Skin of body (tissue), 2 donors: Measurements from ENCODE around the gene PPFIA4. TPM values are rescaled to one million over a fixed set of nuclear protein-coding genes. Genes with fewer than 3 reads are reported as not detected.

ENCODE experiments used
- DNase-seq: peaks from one replicate; lab custom pipeline; 2025; lab: John Stamatoyannopoulos, UW
- total RNA-seq: library from RNA; depleted of rRNA; stranded (reverse); fragments of >200 nt; gene quantifications from one replicate; pipeline ENCODE4 v1.2.3, GENCODE V29; 2014

Gene PPFIA4
- total RNA-seq, 1 donor from 2014 or later, result 4.2 TPM

DNA sequence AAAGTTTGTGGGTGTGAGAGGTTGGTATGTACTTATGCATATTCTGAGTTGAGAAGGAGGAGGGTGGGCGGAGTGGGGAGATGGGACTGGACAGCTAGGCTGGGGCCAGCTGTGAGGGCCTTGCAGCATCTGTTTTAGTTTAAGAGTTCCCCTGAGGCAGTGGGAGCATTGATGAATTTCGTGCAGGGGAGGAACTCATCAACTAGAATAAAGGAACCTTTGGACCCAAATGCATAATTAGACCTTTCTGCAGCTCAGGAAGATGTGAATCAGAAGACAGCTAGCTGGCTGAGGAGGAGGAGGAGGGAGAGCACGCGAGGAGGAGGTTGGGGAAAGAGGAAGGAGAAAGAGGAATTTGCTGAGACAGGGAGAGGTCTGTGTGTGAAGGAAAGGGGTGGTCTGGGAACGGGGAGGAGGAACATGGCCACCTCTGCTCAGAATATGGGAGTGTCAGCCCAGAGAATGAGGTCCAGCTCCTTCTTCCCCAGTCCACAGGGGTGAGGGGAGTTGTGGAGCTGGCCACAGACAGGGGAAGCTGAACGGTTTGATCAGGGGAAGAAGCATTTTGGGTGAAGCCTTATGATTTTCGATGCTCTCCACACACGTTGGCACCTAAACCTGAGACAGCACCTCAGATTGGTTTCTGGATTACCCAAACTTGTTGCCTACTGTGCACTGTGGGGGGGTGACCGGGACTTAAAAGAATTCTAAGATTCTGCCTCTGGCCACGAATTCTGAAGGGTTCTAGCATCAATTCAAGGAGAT is 31.8 kb downstream of the PPFIA4 start:
- DNase-seq, result peak; percentile 24

DNA sequence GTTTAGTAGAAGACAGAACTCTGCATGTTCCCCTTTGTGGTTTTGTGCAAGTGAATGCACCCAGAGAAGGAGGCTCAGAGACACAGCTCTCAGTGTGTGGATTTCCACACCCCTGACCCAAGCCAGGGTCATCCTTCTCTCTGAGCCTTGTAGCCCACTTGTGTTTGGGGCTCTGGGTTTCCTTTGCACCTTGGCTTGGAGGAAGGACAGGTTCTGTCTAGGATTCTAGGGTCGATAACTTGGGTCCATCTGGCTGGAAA is 32.3 kb downstream of the PPFIA4 start:
- no peak for DNase-seq

DNA sequence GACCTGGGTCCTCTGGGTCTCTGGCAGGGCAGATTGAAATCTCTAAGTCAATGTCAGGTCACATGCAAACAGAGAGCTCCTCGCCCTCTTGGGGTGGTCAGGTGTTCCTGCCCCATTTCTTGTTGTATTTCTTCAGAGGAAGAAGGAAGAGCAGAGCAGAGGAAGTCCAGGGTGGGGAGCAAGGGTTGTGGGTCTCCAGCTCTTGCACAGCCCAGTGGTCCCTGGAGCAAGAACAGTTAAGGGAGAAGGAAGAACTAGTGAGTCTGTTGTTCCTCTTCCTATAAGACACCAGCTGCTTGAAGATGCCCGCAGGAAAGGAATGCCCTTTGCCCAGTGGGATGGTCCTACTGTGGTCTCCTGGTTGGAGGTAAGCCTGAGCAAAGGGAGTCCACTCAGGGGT is 33.2 kb downstream of the PPFIA4 start:
- no peak for DNase-seq

- no peak for DNase-seq
Measured at GRCh38 chr1:203060115-203060514, 33.8 kb downstream of the PPFIA4 start.

DNA sequence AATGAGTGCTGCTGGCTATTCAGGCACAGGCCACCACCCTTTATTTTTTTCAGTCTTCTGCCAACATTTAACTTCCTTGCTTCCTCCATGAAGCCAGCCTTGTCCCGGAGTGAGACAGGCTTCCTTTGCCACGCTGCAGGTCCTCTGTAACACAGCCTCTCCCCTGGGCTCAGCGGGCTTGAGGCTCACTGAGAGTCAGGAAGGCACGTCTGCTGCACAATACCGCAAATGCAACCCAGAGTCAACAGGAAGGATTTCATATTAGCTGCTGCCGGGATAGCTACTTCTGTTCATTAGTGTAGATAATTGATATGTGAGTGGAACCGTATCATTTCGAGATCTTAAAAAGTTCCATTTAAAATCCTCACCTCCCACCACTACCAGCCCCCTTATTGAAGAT is 37.0 kb downstream of the PPFIA4 start:
- DNase-seq, result no peak

DNA sequence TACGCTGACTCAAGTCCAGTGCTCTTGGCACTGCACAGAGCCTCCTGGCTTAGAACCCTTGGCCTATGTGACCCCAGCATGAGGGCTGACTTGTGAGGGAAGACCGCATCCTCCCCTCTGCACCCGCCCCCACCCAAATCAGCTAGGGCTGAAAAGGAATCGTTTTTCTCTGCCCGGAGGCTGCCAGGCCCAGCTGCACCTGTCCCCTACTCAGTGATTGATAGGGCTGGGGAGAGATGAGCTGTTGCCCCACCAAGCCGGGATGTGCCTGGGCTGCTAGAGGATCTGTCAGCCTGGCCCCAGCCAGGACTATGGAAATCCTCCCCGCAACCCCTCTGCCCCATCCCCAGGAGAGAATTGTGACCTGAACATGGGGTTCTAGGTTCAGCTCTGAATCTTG is 38.9 kb downstream of the PPFIA4 start:
- no peak for DNase-seq

GRCh38 chr1:203065986-203066385 is 39.7 kb downstream of the PPFIA4 start:
- DNase-seq, result no peak

GRCh38 chr1:203066965-203067364 is 40.7 kb downstream of the PPFIA4 start:
- no peak for DNase-seq

- DNase-seq, result peak; percentile 32
Measured at GRCh38 chr1:203069030-203069747, 42.9 kb downstream of the PPFIA4 start.

- no peak for DNase-seq
Measured at GRCh38 chr1:203072002-203072602, 45.8 kb downstream of the PPFIA4 start.

DNA sequence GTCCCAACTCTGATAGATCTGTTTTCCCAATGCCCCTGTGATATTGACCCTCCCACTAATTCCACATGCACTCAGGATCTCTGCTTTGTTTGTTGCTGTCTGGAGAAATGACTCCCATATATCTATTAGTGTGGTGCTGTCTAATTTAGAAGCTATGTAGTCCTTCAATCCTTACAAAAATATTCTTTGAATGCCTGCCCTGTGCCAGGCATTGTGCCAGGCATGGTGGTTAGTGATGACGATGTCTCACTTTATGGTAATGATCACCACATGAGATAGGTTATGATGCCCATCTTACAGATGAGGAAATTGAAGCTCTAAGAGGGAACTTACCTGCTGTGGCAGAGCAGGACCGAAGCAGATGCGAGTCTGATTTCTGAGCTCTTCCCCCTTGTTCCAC is 46.6 kb downstream of the PPFIA4 start:
- DNase-seq, result no peak

GRCh38 chr1:203073469-203073868 is 47.2 kb downstream of the PPFIA4 start:
- no peak for DNase-seq

GRCh38 chr1:203074610-203075009 is 48.3 kb downstream of the PPFIA4 start:
- DNase-seq, result no peak

GRCh38 chr1:203075236-203076030 is 49.1 kb downstream of the PPFIA4 start:
- no peak for DNase-seq

DNA sequence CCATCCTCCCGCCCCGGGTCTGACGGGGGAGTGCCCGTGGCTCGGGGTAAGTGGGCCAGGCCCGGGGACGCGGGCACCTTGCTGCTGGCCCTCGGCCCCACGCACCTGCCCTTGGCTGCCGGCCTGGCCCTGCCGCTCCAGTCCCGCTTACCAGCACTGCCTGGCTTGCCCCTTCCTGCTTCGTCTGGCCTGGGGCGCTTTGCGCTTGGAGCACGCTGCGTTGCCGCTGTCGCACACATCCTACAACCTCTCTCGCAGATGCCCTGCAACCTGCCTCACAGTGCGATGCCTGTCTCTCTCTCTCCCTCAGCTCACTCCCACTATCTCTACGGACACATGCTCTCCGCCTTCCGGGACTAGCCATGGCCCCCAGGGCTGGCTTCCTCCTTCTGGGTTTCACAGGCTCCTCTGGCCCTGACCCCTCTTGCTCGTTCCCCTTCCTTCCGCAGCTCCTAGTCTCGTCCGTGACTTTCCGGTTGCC is 49.8 kb downstream of the PPFIA4 start:
- DNase-seq, result no peak

GRCh38 chr1:203077367-203077766 is 51.1 kb downstream of the PPFIA4 start:
- no peak for DNase-seq

- DNase-seq, result no peak
Measured at GRCh38 chr1:203077956-203078355, 51.7 kb downstream of the PPFIA4 start.

DNA sequence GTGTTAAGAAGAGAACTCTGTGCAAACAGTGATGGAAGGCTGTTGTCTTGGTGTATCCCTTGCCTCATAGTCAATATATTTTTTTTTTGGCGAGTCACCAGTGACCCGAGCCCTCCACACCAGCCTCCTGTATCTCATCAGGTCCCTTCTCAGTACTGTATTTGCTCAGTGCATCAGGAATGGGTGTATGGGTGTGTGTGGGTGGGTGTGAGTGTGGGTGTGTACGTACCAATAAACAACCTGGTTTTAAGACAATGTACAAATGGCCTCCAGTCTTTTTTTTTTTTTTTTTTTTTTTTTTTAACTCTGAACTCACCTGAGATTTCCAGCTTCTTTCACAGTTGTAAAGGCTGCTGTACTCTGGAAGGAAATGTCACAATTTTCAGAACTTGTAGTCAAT is 52.2 kb downstream of the PPFIA4 start:
- DNase-seq, result no peak

DNA sequence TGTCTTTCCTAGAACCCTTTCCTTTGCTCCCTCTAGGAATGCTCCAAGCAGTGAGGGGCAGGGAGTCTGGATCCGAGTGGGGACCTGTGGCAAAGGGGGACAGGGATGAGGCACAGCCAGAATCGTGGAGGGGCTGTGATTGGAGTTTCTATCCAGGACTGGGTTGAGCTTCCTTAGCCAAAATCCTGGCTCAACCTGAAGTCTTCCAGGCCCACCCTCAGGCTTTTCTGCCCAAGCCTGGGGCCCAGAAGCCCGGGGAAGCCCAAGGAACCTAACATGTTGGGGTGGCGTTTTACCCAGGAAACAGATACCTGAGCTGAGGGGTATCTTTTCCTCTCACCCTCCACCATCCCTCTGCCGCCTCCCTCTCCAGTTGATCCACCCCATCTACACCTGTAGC is 54.2 kb downstream of the PPFIA4 start:
- no peak for DNase-seq

DNA sequence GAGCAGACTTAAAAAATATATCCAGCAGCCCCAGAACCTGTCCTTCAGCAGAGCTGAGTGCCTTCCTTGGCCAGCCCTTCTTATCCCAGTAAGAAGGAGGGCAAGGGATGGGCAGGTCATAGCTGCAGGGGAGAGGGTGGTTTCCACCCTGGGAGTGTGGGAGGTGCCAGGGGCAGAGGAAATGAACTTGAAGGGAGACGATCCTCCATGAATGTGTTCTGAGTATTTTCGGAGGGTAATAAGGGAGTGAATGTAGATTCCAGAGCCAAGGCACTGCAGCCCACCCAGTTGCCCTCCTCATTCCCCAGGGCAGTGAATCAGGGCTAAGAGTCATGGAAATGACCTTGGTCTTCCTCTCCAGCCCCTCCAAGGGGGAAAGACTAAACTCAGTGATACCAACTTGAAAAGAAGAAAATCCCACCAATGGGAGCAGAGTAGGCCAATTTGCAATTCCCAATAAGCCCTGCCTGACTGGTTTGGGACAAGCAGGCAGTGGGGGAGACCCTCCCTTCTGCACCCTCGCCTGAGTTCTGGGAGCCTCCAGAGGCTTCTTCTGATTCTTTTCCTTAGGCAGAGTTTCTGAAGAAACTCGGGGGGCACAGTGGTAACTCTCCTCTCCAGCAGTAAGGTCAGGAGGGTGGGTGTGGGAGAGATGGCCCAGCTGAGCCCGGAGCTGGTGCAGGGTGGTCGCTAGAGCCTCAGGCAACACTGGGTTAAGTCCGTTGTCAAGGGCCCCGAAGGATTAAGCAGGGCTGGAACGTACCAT is 55.4 kb downstream of the PPFIA4 start:
- no peak for DNase-seq

DNA sequence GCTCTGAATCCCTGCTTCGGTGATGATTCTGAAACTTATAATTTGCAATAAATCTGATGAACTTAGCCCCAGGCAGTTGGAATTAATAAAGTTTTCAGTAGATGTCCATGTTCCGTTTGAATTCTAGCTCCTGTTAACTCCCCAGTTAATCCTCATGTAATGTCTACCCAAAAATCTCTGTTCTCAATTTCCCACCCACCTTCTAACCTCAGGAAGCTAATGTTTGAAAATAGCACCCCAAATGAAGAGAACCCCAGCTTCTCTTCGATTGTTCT is 55.9 kb downstream of the PPFIA4 start:
- DNase-seq, result no peak
